SK-N-SH treated with all-trans-retinoic acid at 6 μM for 48 hours (cell line): ENCODE data around the gene THSD4.

Experiments
- ATAC-seq: fragments of 200-7000 bp; cut with Tn5 transposase; 3 replicates; pipeline ENCODE4 v1.9.1; 2020; ENCODE audit warnings: mild to moderate bottlenecking, moderate library complexity
- ARNTL ChIP-seq: fragments of 450-650 bp; formaldehyde crosslinking; IDR thresholded peaks from 2 replicates; pipeline ENCODE4 v1.5.0; 2020; ENCODE audit warnings: low read depth, mild to moderate bottlenecking, moderate library complexity, borderline replicate concordance
- BACH2 ChIP-seq: fragments of 250-450 bp; sonication (Bioruptor Pico); IDR thresholded peaks from 2 replicates; pipeline ENCODE4 v1.9.0; 2021; ENCODE audit warnings: mild to moderate bottlenecking, borderline replicate concordance
- CSDC2 ChIP-seq: fragments of 250-450 bp; sonication (Bioruptor Pico); IDR thresholded peaks from 2 replicates; pipeline ENCODE4 v1.5.0; 2020; ENCODE audit warnings: mild to moderate bottlenecking, moderate library complexity
- ESRRG ChIP-seq: fragments of 250-450 bp; sonication (Bioruptor Pico); IDR thresholded peaks from 2 replicates; pipeline ENCODE4 v1.6.1; 2021; ENCODE audit warnings: mild to moderate bottlenecking
- GLIS3 ChIP-seq: fragments of 250-450 bp; sonication (Bioruptor Pico); IDR thresholded peaks from 2 replicates; pipeline ENCODE4 v1.5.0; 2020; ENCODE audit warnings: mild to moderate bottlenecking, moderate library complexity
- ISL1 ChIP-seq: fragments of 250-450 bp; sonication (Bioruptor Pico); IDR thresholded peaks from 2 replicates; pipeline ENCODE4 v2.1.2; 2022; ENCODE audit warnings: mild to moderate bottlenecking, moderate library complexity
- OSR1 ChIP-seq: fragments of 250-450 bp; sonication (Bioruptor Pico); IDR thresholded peaks from 2 replicates; pipeline ENCODE4 v1.8.0; 2022; ENCODE audit warnings: moderate library complexity, mild to moderate bottlenecking, inconsistent platforms
- PATZ1 ChIP-seq: fragments of 250-450 bp; sonication (Bioruptor Pico); IDR thresholded peaks from 2 replicates; pipeline ENCODE4 v1.8.0; 2020; ENCODE audit warnings: mild to moderate bottlenecking, moderate library complexity, borderline replicate concordance
- POU6F1 ChIP-seq: fragments of 250-450 bp; sonication (Bioruptor Pico); IDR thresholded peaks from 2 replicates; pipeline ENCODE4 v1.8.0; 2021; ENCODE audit warnings: low read depth, mild to moderate bottlenecking, moderate library complexity, borderline replicate concordance
- PPARA ChIP-seq: fragments of 250-450 bp; sonication (Bioruptor Pico); IDR thresholded peaks from 2 replicates; pipeline ENCODE4 v1.5.0; 2020; ENCODE audit warnings: mild to moderate bottlenecking, borderline replicate concordance
- SNAI2 ChIP-seq: fragments of 250-450 bp; sonication (Bioruptor Pico); IDR thresholded peaks from 2 replicates; pipeline ENCODE4 v1.5.0; 2020; ENCODE audit warnings: mild to moderate bottlenecking, moderate library complexity
- TCF4 ChIP-seq: fragments of 250-450 bp; sonication (Bioruptor Pico); IDR thresholded peaks from 2 replicates; pipeline ENCODE4 v1.8.0; 2021; ENCODE audit warnings: mild to moderate bottlenecking, moderate library complexity, borderline replicate concordance
- TOX ChIP-seq: fragments of 250-450 bp; sonication (Bioruptor Pico); IDR thresholded peaks from 2 replicates; pipeline ENCODE4 v1.8.0; 2021; ENCODE audit warnings: mild to moderate bottlenecking, moderate library complexity, borderline replicate concordance
- TSHZ2 ChIP-seq: fragments of 250-450 bp; sonication (Bioruptor Pico); IDR thresholded peaks from 2 replicates; pipeline ENCODE4 v1.5.0; 2020; ENCODE audit warnings: mild to moderate bottlenecking, moderate library complexity
- ZC3H10 ChIP-seq: fragments of 250-450 bp; sonication (Bioruptor Pico); IDR thresholded peaks from 2 replicates; pipeline ENCODE4 v1.5.1; 2021; ENCODE audit warnings: mild to moderate bottlenecking, moderate library complexity
- ZFP3 ChIP-seq: fragments of 250-450 bp; sonication (Bioruptor Pico); IDR thresholded peaks from 2 replicates; pipeline ENCODE4 v1.5.0; 2020; ENCODE audit warnings: mild to moderate bottlenecking, moderate library complexity
- ZFP30 ChIP-seq: fragments of 450-650 bp; formaldehyde crosslinking; IDR thresholded peaks from 2 replicates; pipeline ENCODE4 v1.5.0; 2022; ENCODE audit warnings: mild to moderate bottlenecking, moderate library complexity
- ZNF565 ChIP-seq: fragments of 450-650 bp; formaldehyde crosslinking; conservative IDR thresholded peaks from 2 replicates; pipeline ENCODE4 v1.5.0; 2020; ENCODE audit warnings: low read depth, mild to moderate bottlenecking, moderate library complexity
- ZNF8 ChIP-seq: fragments of 450-650 bp; formaldehyde crosslinking; IDR thresholded peaks from 2 replicates; pipeline ENCODE4 v1.5.0; 2020; ENCODE audit warnings: mild to moderate bottlenecking, moderate library complexity
- TF ChIP-seq, protein P1 (sequence below): fragments of 250-450 bp; sonication (Bioruptor Pico); IDR thresholded peaks from 2 replicates; pipeline ENCODE4 v1.5.1; 2020; ENCODE audit warnings: low read depth, mild to moderate bottlenecking, moderate library complexity
- TF ChIP-seq, protein P2 (sequence below): fragments of 250-450 bp; sonication (Bioruptor Pico); IDR thresholded peaks from 2 replicates; pipeline ENCODE4 v1.5.1; 2021; ENCODE audit warnings: mild to moderate bottlenecking, moderate library complexity

Gene THSD4

GRCh38 chr15:71792521-71792920 is 677.2 kb downstream of the THSD4 start:
- TF ChIP-seq ARNTL: no peak
- no peak for TF ChIP-seq ZC3H10 (CRISPR knock-in tag)
- TF ChIP-seq, protein P1, sequence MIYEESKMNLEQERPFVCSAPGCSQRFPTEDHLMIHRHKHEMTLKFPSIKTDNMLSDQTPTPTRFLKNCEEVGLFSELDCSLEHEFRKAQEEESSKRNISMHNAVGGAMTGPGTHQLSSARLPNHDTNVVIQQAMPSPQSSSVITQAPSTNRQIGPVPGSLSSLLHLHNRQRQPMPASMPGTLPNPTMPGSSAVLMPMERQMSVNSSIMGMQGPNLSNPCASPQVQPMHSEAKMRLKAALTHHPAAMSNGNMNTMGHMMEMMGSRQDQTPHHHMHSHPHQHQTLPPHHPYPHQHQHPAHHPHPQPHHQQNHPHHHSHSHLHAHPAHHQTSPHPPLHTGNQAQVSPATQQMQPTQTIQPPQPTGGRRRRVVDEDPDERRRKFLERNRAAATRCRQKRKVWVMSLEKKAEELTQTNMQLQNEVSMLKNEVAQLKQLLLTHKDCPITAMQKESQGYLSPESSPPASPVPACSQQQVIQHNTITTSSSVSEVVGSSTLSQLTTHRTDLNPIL (CRISPR knock-in tag): no peak
- no peak for TF ChIP-seq CSDC2 (CRISPR knock-in tag)
- no peak for TF ChIP-seq ZNF8 (CRISPR knock-in tag)
- TF ChIP-seq TSHZ2 (CRISPR knock-in tag): no peak
- no peak for TF ChIP-seq BACH2 (CRISPR knock-in tag)
- TF ChIP-seq SNAI2 (CRISPR knock-in tag): no peak
- TF ChIP-seq GLIS3 (CRISPR knock-in tag): no peak
- TF ChIP-seq ESRRG: no peak
- TF ChIP-seq POU6F1 (CRISPR knock-in tag): no peak
- TF ChIP-seq PPARA (CRISPR knock-in tag): no peak
- no peak for TF ChIP-seq ZNF565 (CRISPR knock-in tag)
- no peak for TF ChIP-seq PATZ1 (CRISPR knock-in tag)
- no peak for TF ChIP-seq TOX
- ATAC-seq: peak; percentile 80

DNA sequence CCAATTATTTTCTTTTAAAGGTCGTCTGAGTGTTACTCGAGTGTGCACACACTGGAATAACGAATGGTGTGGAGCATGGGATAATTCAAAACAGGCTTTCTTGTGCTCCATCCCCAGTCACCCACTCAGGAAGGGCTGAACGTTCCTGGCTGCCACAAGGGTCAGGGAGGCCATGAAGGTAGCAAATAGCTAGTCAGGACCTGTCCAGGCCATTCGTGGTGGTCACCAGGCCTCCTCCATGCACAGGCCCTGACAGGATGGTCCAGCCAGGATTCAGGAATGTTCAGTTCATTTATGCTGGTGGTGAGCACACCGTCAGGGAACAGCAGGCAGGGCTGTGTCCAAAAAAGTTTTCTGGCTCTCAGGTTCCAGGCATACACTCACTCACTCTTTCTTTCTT is 683.4 kb downstream of the THSD4 start:
- ATAC-seq: no peak
- TF ChIP-seq OSR1 (CRISPR knock-in tag) (no peak), TCF4 (CRISPR knock-in tag) (no peak), TSHZ2 (CRISPR knock-in tag) (no peak), TOX (no peak), ISL1 (CRISPR knock-in tag) (no peak), ZNF8 (CRISPR knock-in tag) (no peak), ZNF565 (CRISPR knock-in tag) (no peak), PPARA (CRISPR knock-in tag) (no peak), GLIS3 (CRISPR knock-in tag) (no peak), CSDC2 (CRISPR knock-in tag) (no peak), PATZ1 (CRISPR knock-in tag) (no peak), POU6F1 (CRISPR knock-in tag) (no peak), ZFP30 (CRISPR knock-in tag) (no peak), ARNTL (no peak), ZC3H10 (CRISPR knock-in tag) (no peak), ZFP3 (CRISPR knock-in tag) (no peak), BACH2 (CRISPR knock-in tag) (no peak)
- TF ChIP-seq, protein P2, sequence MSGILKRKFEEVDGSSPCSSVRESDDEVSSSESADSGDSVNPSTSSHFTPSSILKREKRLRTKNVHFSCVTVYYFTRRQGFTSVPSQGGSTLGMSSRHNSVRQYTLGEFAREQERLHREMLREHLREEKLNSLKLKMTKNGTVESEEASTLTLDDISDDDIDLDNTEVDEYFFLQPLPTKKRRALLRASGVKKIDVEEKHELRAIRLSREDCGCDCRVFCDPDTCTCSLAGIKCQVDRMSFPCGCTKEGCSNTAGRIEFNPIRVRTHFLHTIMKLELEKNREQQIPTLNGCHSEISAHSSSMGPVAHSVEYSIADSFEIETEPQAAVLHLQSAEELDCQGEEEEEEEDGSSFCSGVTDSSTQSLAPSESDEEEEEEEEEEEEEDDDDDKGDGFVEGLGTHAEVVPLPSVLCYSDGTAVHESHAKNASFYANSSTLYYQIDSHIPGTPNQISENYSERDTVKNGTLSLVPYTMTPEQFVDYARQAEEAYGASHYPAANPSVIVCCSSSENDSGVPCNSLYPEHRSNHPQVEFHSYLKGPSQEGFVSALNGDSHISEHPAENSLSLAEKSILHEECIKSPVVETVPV (CRISPR knock-in tag): no peak
- TF ChIP-seq, protein P1 (CRISPR knock-in tag): no peak
